ENCODE data around the gene ROBO4.

ROBO4 gene

DNA sequence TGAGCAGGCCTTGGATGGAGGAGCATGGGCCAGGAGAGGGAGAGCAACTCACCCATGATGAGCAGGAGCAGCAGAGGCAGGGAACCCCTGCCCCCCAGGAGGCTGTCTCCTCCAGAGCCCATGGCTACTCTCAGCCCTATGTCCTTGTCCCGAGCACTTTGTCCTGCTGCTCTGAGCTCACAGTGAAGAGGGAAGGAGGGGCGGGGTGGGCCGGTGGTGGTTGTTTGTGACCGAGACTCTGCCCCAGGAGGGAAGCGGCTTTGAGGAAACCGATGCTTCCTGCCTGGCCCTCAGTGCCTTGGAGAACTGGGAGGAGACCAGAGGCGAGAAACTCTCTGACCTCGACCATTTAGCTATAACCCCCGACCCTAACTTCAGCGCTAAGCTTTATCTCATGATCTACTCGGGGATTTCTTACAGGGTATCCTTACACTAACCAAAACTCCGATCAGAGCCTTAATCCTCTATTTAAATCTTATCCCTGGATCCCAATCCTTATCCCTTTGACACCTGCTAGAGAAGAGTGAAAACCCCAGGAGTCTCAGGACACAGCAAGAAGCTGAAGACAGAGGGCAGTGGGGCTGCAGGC lies at the start of gene ROBO4:
TSS of gene ROBO4 (minus strand) at position 192 of the 589 bp plus-strand sequence. CDS start at position 122, 70 bp downstream.
- DNase-seq (ENCODE audit: low read depth in 1 of 2, low spot score in 1 of 2) = no peak

DNA sequence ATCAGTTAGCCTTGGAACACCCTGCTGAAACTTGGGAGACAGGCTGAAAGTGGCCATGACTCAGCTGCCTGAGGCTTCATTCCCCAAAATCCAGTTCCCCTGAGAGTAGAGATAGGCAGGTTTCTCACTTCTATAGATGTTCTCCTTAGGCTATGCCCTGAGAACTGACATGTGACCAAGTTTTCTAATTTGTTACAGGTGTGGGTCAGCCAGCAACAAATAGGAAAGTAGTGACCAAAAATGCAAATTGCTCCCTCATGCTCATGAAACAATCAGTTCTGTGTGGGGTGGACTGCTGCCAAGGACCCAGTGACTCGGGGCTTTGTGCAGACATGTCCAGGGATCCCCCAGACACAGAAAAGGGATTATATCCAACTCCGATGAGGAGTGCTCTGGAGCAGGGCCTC lies 49.1 kb upstream of the ROBO4 start:
- no peak for DNase-seq (ENCODE audit: low read depth in 1 of 2, low spot score in 1 of 2)

DNA sequence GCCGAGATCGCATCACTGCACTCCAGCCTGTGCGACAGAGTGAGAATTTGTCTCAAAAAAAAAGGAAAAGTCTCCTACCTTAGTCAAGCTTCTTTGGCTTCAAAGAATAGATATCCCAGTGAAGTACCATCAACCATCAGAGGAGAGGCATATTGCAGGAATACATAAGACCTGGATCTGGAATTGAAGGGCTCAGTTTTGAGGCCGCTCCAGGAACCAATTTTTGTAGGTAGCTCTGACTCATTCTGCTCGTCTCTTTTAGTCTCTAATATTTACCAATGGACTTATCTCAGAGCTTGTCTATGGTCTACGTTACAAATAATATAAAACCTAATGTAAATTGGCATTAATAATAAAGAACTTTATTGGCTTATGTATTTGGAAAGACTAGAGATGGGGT lies 48.2 kb upstream of the ROBO4 start:
- DNase-seq (ENCODE audit: low read depth in 1 of 2, low spot score in 1 of 2) = no peak

DNA sequence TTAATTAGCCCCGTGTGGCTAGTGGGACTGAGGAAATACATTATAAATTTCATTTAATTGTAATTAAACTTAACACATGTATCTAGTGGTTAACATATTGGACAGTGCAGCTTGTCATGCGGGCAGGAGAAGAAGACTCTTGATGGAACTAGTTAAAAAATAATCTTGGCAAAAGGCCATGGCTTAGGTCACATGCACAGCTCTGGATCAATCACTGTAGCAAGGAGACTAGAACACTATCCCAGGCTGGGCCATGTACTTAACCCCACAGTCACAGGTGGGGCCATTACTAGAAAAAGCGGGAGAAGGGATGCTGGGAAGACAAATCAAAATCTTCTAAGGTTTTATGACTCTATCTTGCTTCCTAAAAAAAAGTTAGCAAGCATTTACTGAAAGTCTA lies 46.9 kb upstream of the ROBO4 start:
- no peak for DNase-seq (ENCODE audit: low read depth in 1 of 2, low spot score in 1 of 2)

DNA sequence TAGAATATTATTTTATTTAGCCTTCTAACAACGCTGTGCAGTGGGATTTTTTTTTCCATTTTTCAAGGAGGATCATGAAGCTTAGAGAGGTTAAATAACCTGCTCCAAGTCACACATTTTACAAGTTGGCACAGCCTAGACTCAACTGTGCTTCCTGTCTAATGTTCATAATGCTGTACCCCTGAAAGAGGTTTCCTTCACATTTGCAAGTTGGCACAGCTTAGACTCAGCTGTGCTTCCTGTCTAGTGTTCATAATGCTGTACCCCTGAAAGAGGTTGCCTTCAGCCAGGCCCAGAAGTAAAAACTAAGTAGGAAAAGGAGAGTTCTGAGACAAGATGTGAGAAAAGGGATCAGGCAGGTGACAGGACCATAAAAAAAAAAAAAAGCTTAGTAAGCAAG lies 46.1 kb upstream of the ROBO4 start:
- DNase-seq (ENCODE audit: low read depth in 1 of 2, low spot score in 1 of 2) = no peak

DNA sequence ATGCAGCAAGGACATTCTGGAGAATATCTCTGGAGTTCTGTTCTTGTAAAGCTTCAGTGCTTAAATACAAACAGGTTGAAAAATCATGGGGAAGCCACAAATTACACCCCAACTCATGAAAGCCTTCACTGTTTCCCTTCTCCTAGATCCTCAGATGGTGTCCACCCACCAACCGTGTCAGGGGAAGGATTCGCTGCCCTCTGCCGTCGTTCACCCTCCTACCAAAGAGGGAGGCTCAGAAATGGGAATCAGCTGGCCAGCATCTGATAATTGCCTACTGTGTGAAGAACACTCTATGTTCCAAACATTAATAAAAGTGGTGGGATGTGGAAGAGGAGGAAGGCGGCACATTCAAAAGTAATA lies 45.6 kb upstream of the ROBO4 start:
- no peak for DNase-seq (ENCODE audit: low read depth in 1 of 2, low spot score in 1 of 2)

DNA sequence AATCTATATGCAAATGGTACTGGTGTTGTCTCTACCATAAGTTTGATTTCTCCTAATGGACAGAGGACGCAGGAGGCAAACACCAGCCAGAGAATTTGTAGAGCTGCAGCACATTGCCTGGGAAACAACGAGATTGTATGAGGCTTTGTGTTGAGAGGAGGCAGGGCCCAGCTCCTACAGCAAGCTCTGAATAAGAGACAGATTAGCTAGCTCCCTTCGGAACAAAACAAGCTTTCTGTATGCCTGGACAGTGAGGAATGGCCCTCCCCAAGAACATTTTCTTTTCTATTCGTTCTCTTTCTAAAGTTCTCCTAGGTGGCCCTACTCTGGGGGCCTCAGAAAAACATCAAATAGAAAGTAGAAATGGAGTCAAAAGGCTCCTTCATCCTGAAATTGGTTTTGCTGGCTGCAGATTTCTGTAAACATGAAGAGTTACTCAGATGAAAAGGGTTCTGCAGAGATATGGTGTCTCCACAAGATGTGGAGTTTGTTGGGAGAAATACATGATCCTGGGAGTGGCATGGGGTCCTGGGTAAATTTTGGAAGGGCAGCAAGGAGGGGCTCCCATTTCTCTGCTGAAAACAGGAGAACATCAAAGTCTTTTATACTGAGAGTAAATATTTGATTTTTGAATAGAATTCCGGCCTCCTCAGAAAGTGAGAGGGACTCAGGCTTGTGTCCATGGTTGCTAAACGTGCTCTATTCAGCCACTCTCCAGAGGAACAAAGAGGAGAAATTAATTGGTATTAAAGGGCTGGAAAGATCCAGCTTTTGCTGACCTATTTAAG lies 45.0 kb upstream of the ROBO4 start:
- no peak for DNase-seq (ENCODE audit: low read depth in 1 of 2, low spot score in 1 of 2)

DNA sequence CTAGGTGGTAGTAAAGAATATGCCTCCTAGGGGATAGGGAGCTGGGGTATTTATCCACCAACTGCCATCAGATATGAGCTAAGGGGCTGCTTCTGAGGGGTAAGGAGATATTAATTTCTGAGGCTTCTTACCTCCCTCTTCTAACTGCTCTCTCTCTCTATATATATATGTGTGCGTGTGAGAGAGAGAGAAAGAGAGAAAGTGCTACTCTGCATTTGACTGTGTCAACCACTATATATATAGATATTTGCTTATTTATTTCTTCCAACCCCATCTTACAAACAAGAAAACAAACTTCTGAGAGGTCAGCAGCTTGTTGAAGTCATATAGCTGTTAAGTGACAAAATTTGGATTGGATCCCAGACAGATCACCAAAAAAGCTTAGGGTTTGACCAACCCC lies 44.0 kb upstream of the ROBO4 start:
- DNase-seq (ENCODE audit: low read depth in 1 of 2, low spot score in 1 of 2) = no peak

DNA sequence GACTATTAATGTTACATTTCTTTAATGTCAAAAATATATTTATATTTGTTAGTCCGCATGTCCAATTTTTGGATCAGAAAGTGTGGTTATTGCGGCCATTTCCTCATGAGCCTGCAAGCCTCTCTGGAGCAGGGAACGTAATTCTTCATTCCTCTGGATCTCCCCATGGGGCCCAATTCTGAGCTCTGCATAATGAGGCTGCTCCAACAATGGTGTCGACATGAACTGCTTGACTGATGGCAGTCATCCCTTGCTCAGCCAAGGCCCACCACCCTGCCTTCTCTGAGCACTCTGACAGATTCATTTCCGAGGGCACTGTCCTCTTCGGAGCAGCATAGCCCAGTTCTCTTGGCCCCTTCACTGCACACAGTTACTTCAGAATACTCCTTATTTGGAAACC lies 41.3 kb upstream of the ROBO4 start:
- DNase-seq (ENCODE audit: low read depth in 1 of 2, low spot score in 1 of 2) = no peak

DNA sequence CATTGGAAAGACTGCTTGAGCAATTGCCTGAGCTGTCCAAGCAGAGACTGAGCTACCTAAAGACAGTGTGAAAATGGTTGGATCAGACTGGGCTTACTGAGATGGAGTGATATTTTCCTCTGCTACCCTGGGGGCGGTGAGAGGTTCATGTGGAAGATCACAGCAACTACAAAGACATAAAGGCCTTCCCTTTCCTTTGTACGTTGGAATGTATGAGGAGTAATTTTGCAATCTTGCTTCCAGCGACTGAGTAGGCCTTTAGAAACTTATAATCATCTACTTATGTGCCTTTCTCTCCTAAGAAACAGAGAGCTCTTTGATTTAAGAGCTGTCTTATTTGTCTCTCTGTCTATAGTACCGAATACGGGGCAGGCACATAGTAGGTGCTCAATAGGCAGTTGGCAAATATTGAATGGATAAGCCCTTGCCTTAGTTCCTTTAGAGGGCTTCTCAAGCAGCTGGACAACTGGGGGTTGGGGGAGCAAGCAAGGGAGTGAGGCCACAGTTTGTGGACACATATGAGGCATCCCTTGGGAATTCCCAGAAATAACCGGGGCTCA lies 40.6 kb upstream of the ROBO4 start:
- no peak for DNase-seq (ENCODE audit: low read depth in 1 of 2, low spot score in 1 of 2)

DNA sequence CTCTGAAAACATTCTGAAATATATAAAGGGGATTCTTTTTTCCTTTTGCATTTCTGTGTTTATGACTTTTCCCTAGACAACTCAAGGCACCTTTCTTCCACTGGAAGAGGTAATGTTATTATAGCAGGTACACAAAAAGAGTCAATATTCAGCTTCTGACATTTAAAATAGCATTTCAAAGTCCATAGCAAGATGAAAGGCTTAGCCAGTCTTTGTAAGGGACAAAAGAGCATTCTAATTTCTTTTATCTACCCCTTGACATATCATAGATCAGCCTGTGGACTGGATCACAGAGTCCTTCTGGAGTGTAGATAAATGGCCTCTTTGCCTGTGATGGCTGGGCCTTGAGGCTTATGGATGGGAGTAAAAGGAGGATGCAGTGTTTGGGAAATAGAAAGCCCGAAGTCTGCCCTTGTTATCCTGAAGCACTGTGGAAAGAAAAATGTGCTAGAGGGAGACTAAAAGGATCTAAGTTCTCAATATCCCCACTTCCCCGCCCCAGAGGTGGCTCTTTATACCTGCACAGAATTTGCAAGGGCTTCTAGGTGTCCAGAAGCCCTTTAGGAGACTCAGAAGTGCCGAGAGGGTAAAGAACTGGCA lies 39.8 kb upstream of the ROBO4 start:
- DNase-seq (ENCODE audit: low read depth in 1 of 2, low spot score in 1 of 2) = no peak

DNA sequence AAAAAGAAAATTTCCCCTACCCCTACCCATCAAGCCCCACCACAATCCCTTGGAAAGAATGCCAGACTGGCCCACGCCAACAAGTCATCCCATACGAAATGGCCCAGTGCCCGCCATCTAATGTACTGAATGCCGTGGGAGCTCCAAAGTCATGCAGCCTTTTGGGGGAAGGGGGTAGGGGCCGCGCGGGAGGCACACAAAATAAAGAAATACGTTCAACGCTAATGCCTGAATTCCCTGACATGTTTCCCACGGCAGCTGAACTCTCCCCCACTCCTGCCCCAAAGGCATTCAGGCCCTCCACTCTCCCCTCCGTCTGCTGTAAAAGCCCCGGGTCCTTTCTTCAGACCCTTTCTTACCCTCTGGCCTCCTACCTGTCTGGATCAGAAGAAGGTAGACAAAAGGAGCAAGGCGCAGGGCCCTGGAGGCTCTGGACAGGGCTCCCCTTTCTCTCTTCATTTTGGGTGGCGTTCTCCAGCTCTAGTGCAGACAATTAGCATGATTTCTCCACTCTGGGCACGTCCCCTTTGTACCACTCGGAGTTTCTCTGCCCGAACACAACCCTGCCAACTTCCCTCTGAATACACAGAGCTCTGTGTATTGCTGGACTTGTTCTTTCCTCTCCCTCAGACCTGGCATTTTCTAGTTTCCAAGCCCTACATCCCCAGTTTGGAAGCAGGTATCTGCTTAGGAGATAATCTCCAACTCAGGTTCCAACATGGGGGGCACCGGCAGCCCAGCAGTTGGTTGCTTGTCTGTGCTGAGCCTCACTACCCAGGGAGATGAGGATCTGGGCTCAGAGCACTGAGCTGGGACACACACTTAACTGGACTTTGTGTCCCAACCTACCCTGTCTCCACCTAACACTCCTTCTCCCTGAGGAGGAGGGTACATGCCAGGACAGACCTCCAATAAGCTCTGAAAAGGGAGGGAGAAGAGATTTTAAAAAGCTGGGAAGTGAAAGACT lies 38.2 kb upstream of the ROBO4 start, which contains the start of gene HEPACAM:
TSS of gene HEPACAM (minus strand) at position 500 of the 967 bp plus-strand sequence. CDS start at position 459, 41 bp downstream.
- DNase-seq (ENCODE audit: low read depth in 1 of 2, low spot score in 1 of 2) = no peak

DNA sequence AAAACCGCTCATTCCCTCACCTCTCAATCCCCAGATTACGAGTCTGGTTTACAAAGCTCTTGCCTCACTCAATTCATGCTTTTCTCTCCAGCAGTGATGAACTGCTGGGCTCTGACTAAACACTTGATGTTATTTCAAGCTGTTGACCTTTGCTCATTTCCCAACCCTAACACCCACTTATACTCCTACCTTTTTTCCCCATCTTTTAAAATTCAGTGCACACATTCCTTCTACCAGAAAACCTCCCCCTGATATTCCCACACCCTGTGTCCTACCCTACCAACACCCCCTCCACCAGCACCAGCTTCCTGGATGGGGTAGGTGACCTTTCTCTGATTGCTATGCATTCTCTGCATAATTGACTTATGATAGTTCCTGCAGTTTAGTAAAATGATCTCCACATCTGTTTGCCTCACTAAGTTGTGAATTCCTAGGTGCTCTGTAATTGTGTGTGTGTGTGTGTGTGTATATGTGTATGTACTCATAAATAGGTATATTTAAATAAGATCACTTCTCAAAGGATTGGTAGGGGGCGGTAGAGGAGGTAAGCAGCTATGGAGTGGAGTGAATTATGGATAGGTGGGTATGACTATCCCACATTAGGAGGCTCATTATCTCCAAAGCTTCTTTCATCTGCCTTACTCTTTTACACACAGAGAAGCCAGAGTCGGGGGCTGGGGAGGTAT lies 37.3 kb upstream of the ROBO4 start:
- no peak for DNase-seq (ENCODE audit: low read depth in 1 of 2, low spot score in 1 of 2)

DNA sequence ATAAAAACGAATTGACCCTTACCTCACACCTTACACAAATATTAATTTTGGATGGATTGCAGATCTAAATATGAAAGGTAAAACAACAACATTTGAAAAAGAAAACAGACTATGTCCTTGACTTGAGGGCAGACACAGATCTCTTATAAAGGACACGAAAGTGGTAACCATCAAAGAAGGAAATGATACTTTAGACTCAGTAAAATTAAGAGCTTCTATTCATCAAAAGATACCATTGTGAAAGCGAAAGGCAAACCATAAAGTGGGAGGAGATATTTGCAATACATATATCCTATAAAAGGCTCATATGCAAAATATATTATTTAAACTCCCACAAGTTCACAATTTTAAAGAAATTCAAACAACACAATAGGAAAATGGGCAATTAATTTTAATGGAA lies 33.1 kb upstream of the ROBO4 start:
- DNase-seq (ENCODE audit: low read depth in 1 of 2, low spot score in 1 of 2) = no peak

DNA sequence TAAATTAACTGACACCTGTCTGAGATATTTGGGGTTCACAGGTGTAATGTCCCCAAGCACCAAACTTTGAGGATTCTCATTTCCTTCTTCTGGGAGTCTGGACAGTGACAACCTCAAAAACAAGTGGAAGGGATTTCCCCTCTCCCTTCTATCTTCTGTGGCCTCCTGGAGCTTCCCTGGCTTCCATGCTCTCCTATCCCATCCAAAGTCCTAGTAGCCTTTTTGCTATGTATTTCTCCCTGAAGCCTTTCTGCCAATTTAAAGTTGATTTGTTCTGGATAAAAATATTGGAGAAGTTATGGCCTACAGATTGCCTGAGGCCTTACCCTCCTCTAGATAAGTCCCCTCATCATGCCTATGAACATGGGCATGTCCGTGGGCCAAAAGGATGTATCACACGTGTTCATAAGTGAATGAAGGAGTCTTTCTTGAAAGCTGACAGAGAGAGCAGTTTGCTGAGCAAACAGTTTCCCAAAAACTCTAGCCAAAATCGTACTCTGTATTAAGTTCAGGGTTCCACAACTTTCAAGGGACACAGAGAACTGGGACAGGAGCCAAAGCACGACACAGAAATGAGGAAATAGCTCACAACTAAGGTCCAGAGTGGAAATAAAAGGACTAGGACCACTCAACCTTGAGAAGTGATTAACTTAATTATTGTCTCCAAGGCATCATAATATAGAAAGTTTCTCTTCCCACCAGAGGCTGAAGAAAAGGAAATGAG lies 31.4 kb upstream of the ROBO4 start:
- DNase-seq (ENCODE audit: low read depth in 1 of 2, low spot score in 1 of 2) = no peak

DNA sequence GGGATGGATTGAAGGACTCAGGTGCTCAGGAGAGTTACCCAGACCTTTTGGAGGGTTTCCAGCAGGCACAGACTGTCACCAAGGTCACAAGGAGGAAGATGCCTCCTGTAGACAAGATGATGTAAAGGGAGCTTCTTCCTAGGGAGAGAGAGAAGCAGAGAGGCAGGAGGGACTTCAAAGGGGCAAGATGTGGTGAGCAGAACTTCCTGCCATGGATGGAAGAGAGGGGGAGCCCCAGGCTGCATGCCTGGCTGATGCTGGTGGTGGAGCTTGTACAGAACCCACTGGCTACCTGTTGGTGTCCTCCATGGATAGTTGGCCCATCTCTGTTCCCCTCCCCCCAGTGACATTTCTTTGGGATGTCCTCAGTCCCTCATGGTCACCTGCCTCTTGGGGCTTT lies 25.6 kb upstream of the ROBO4 start:
- no peak for DNase-seq (ENCODE audit: low read depth in 1 of 2, low spot score in 1 of 2)

DNA sequence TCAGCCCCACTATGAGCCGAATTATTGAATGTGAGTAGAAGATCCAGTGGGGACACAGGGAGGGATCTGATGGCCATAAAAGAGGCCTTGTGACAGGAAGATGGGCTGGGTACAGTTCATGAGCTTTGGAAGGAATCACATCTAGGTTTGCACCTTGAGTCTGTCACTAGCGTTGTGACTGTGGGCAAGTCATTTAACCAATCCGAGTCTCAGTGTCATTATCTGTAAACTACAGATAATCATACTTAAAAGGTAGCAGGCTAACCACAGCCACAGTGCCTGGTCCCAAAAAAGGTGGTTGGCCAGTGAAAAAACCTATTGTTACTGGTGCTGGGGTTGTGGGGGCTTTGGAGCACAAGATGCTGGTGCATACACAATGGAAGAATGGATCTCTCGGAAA lies 25.2 kb upstream of the ROBO4 start:
- DNase-seq (ENCODE audit: low read depth in 1 of 2, low spot score in 1 of 2) = no peak

DNA sequence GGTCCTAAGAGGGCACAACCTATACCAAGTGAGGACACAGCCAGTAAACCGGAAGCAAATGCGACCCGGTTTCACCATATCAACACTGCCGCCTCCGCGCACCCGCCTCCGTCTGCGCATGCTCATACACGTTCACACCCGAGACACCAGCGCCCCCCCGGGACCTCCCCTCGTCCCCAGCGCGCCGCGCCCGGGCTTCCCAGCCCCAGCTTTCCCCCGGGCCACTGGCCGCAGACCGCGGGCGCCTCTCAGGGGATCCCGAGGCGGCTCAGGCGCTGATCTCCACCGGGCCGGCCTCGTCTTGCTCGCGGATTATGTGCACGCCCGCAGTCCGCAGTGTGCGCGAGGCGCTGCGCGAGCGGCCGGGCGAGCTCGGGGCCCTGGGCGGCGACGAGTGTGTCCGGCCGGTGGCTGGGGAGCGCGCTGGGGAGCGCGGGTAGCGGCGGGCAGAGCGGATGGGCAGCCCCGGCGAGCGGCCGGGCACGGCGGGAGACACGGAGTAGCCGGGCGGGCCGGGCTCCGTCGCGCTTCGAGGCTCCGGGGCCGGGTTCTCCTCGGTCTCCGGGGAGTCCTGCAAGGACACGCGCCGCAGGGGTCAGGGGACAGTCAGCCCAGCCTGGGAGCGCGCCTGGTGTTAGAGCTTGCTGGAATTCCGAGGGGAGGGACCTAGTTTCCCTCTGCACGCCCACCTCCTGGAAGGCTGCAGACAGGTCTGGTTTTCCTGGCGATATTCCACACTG lies 23.4 kb upstream of the ROBO4 start:
- DNase-seq (ENCODE audit: low read depth in 1 of 2, low spot score in 1 of 2) = peak; percentile 51 to 69

DNA sequence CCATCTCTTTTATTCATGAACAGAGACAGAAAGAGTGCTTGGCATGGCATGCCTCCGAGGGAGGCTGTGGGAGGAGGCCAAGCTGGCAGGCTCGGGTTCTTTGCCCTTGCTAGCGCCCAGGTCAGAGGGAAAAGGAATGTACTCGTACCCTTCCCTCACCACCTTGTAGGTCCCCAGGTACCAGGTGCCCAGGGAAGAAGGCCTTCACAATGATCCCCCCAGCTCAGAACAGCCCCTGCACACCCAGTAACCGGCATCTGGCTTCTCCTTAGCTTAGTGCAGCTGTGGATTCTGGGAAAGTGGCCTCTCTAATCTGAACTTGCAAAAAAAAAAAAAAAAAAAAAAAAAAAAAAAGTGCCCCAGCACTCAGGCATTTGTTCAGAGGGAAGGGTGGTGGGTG lies 22.7 kb upstream of the ROBO4 start:
- DNase-seq (ENCODE audit: low read depth in 1 of 2, low spot score in 1 of 2) = no peak

All from stimulated activated CD4-positive, alpha-beta T cell treated with anti-CD3 and anti-CD28 coated beads, Interleukin-15, amount 100 ng/mL, for 1 hour (primary cell).